CMK (cell line): ENCODE data around the gene POMT2.
"Not testable (repeated sequence)": the region's sequence is repeated elsewhere in the genome, so short reads cannot be mapped to it uniquely, and the experiment has no call there.

Experiments
- DNase-seq: peaks from one replicate; pipeline ENCODE4 v3.0.0-alpha.2; 2010; ENCODE audit warnings: low read depth

The POMT2 gene

GRCh38 chr14:77324289-77324688 is 3.6 kb upstream of the POMT2 start:
- DNase-seq, result no peak

DNA sequence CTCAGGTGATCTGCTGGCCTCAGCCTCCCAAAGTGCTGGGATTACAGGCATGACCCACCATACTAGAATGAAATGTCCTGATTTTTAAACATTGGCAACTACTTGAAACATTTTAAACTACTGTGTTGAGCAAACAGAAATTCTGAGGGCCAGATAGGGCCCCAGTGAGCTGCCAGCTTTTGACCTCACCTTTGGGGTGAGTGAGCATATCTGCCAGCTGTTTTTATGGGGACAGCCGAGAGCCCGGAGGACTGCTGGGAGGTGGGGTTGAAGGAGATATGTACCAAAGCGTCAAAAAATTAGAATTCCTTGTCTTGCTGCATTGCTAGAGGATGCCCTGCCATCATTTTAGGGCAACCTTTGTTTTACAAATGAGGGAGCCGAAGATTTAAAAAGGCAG is 2.9 kb upstream of the POMT2 start:
- DNase-seq, result no peak

DNA sequence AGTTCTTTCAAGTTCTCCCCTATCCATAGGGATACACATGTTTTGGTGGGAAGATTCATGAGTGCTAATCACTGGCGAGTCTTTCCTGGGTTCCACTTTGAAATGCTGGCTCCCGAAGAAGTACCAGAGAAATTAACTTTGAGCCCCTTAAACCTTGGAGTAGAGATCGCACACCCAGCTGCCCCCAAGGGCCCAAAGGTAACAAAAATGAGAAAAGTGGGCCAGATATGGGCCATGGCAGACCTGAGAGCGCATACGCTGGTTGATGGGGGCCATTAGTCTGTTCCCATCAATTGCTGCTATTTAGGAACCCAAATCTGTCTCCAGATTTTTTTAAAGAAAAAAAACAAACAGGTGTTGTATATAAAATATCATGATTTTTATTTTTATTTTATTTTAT is 2.3 kb upstream of the POMT2 start:
- DNase-seq, result no peak

GRCh38 chr14:77322250-77322902 is 1.7 kb upstream of the POMT2 start:
- DNase-seq, result no peak

DNA sequence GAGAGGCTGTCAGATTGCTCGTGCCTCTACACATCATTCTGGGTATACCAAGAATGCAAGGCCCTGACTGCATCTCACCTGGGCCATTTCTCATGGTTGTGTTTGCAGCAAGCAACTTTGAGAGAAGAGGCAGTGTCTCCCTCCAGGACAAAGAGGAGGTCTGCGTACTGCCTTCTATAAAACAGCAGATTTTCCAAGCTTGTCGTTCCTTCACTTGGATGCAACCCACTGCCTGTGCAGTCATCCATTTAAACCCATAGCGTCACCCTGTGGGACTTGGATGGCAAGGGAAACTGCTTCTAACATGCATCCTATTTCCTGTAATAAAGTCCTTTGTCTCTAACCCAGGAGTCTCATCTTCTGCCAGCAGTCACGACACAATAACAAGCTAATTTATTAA is 1.3 kb downstream of the POMT2 start:
- DNase-seq, result no peak

GRCh38 chr14:77318756-77319155 is 1.9 kb downstream of the POMT2 start:
- not testable (repeated sequence) for DNase-seq

DNA sequence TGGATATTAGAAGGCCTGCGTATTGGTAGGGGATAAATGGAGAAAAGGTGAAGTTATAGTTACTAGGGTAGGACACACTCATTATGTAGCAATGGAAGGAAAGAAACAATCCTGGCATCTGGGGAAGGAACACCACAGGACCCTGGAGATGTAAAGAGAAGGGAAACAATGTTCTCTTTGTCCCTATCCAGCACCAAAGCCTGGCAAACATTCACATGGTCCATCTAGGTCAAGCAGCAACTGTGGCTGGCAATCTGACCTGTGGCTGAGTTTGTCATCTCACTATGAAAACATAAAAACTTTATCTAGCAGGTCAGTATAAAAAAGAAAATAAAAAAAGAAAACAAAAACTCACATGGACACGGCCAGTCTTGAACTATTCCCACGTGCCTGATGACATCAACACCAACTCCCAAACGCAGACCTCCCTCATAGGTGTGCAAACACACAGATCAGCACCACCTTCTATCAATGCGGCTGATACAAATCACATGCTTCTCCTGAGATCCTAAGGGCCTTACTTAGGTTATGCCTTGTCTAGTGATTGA is 2.6 kb downstream of the POMT2 start:
- DNase-seq, result no peak

DNA sequence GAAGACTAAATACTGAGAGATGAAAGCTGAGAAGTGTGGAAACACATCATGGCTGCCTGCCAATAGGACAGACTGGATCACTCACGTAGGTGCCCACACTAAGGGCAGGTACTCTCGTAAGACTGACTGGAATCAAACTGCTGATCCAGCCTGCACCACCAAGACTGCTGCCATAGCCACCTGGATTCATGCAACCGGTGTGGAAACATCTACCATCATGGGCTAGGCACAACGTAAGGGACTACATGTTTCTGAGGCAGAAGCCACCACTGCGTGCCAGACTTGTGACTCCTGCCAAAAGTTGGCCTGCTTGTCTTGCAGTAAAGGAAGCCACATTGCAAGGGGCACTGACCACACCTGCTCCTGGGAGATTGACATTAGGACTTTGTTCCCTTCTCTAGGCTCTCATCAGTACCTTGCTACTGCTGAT is 3.8 kb downstream of the POMT2 start:
- DNase-seq, result no peak

DNA sequence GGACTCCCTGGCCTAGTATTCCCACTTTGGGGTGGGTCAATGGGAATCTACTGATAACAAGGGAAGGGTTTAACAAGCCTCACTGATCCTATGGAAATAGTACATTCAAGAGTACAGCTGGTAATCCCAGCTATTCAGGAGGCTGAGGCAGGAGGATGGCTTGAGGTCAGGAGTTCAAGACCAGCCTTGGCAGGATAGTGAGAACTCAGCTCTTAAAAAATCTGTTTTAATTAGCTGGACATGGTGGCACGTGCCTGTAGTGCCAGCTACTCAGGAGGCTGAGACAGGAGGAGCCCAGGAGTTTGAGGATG is 4.5 kb downstream of the POMT2 start:
- DNase-seq, result no peak

DNA sequence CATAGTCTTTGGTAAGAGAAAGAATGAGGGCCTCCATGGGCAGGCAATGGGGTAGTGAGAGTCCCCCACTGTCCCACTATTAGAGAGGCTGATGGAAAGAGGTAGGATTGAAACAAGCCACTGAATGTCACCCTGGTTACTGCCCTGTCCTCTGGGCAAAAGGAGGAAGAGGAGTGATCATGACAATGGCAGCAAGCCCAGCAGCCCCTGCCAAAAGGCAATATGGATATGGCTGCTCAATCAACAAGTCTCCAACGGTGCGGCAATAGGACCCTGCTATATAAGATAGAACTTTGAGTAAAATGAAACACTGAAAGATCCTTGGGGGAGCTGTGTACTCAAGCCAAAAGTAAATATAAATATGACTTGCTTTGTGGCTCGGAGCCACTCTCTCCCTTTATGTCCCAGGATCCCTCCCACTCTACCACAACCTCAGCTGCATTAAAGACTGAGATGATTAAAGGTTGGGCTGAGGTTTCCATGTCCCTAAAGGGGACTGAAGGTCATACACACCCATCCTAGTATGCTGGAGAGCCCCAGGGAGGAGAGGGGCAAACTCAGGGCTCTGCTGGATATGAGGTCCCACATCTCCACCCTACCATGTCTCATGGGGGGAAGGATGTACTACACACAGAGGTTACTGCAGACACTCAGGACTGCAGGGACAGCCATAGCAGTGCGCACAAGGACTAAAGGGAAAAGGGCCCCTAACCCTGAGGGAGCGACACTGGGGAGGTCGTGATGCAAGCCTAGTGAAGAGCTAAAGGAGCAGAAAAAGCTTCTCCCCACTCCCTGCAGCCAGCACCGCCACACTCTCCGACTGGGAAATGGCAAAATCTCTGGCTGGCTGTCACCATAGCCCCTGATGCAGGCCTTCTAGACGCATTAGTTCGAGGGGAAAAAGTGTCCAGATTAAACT is 5.9 kb downstream of the POMT2 start:
- DNase-seq, result no peak

GRCh38 chr14:77314043-77314442 is 6.6 kb downstream of the POMT2 start:
- DNase-seq, result no peak

- no peak for DNase-seq
These were observed 7.3 kb downstream of the POMT2 start for GRCh38 chr14:77313371-77313770.

GRCh38 chr14:77311217-77311616 is 9.5 kb downstream of the POMT2 start:
- no peak for DNase-seq

DNA sequence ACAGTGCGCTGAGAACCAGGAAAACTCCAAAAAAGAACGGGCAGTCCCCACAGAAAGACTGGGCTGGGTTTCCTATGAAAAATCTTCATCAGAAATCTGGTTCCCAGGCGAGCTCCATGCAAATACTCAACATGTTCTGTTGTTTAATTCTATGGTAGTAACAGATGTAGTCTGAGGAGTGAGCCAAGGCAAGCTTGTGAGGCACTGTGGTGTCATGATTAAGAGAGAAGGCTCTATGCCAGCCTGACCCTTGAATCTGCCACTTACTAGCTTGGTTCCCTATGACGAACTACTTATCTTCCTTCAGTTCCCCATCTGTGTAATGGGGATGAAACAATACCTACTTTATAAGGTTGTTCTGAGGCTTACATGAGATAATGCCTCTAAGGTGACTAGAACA is 10.7 kb downstream of the POMT2 start:
- DNase-seq, result no peak

DNA sequence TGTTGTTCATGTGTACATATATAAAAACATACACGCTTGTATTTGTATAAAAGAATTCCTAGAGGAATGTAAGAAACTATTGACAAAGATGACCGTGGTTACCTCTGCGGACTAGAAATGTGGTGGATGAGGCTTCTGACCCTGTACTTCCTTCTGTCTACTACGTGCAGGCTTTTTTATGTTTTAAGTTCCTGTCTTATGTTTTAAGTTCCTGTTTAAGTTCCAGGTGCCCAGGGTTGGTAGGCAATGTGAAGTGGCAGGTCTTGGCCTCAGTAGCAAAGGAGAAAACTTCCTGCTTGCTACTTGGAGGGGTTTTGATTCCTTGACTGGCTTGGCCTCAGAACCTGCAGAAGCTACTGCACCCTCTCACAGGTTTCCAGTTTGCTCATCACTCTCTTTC is 11.6 kb downstream of the POMT2 start:
- DNase-seq, result no peak

- no peak for DNase-seq
These were observed 13.7 kb downstream of the POMT2 start for GRCh38 chr14:77306851-77307496.

GRCh38 chr14:77306416-77306815 is 14.3 kb downstream of the POMT2 start:
- DNase-seq, result no peak

DNA sequence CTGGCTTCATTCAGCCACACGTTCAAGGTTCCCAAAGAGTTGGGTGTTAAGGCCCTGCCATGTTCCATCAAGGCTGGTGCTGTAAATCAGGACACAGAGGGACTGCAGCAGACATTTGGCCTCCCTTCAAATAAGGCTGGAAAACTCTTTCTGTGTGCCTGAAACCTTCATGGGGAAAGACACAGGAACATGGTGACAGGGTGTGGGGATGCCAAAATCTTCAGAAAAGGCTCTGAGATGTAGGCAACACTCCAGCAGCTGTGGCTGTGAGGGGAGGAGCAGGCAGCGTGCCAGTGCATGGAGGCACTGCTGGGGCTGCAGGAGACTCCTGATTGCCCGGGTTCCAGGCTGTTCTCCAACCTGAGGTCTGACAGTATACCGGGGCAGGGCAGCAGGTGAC is 15.0 kb downstream of the POMT2 start:
- DNase-seq, result no peak

DNA sequence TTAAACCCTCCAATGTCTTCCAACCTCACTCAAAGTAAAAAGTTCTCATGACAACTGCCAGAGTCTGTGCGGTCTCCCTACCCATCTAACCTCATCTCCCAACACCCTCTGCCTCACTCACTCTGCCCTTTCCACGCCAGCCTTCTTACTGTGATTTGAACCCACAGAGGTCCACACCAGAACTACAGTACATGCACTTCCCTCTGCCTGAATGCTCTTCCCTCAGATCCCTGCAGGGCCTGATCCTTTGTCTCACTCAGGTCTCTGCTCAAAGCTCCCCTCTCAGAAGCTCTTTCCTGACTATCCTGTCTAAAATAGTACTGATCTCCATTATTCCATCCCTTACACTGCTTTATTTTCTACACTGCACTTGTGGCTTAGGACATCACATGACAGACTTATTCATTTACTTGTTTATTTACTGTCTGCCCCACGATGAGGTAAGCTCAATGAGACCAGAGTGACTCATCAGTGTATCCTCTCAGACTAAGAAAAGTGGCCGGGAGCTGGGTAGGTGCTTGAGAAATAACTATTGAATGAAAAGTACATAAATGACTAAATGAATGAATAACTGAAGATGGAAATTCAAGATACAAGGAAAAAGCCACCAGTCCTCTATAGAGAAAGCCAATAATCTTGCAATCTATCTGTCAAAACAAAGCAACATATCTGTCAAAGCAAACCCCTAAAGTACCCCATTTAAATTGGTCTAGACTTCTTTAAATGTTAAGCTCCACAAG is 17.1 kb downstream of the POMT2 start:
- DNase-seq, result no peak

- no peak for DNase-seq
These were observed 17.8 kb downstream of the POMT2 start for GRCh38 chr14:77302926-77303325.

DNA sequence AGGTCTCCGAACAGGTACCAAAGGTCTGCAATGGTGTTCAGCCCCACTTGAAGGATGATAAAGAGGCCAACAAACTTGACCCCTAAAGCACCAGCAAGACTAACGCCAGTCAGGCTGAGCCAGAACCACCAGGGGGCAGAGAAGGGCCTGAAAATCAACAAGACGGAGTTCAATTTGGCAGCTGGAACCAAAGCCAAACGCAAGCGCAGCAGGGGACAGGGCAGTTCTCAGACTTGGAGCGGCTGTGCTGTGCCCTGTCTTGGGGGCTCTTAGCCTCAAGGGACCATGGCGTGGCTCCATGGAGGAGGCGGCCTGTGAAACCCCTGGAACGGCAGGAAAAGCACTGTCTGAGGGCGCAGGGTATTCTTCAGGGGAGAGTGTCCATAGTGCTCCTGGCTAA is 19.6 kb downstream of the POMT2 start:
- DNase-seq, result no peak

DNA sequence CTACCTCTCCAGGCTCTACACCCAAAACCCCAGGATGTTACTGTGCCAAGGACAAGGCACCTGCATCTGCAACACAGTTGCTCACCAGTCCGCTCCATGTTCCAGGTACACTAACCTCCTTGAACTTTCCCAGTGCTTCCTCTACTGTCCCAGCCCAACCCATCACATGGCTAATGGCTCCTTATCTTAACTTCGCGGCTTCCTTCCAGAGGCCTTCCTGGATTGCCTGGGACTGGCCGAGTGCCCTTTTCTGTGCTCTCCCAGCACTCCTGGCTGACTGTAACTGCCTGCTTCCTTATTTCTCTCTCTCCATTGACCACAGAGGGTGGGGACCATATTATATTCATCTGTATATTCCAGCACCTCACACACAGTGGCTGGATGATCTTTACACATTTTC is 20.9 kb downstream of the POMT2 start:
- no peak for DNase-seq
